Panc1 (cell line): Measurements from ENCODE around the gene TANGO6.

Source experiments
- POLR2AphosphoS5 ChIP-seq: IDR thresholded peaks from 2 replicates; pipeline ENCODE4 v1.6.1; 2012; ENCODE audit warnings: mild to moderate bottlenecking, low read depth, low read length, moderate library complexity
- TF ChIP-seq, protein P1 (sequence below): fragments of 450-650 bp; IDR thresholded peaks from 2 replicates; pipeline ENCODE4 v1.5.1; 2017; ENCODE audit warnings: mild to moderate bottlenecking

GRCh38 chr16:68927018-68927417, 83.7 kb downstream of the TANGO6 start:
- TF ChIP-seq, protein P1, sequence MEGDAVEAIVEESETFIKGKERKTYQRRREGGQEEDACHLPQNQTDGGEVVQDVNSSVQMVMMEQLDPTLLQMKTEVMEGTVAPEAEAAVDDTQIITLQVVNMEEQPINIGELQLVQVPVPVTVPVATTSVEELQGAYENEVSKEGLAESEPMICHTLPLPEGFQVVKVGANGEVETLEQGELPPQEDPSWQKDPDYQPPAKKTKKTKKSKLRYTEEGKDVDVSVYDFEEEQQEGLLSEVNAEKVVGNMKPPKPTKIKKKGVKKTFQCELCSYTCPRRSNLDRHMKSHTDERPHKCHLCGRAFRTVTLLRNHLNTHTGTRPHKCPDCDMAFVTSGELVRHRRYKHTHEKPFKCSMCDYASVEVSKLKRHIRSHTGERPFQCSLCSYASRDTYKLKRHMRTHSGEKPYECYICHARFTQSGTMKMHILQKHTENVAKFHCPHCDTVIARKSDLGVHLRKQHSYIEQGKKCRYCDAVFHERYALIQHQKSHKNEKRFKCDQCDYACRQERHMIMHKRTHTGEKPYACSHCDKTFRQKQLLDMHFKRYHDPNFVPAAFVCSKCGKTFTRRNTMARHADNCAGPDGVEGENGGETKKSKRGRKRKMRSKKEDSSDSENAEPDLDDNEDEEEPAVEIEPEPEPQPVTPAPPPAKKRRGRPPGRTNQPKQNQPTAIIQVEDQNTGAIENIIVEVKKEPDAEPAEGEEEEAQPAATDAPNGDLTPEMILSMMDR: no peak
- TF ChIP-seq POLR2AphosphoS5: no peak
